HepG2 (cell line): ENCODE results near the gene LRRC45. TPM values are rescaled to one million over a fixed set of nuclear protein-coding genes. Genes with fewer than 3 reads are reported as not detected.

Source experiments
- AGO2 ChIP-seq: fragments of 200-400 bp; formaldehyde crosslinking; optimal IDR thresholded peaks from 2 replicates; pipeline ENCODE3; 2017; ENCODE audit warnings: mild to moderate bottlenecking, low read depth, low read length, moderate library complexity
- ARNTL ChIP-seq: sonication (generic); formaldehyde crosslinking; IDR thresholded peaks from 2 replicates; pipeline ENCODE4 v1.4.0; 2020; ENCODE audit warnings: mild to moderate bottlenecking, missing genetic modification reagents
- CBX5 ChIP-seq: sonication (generic); formaldehyde crosslinking; IDR thresholded peaks from 2 replicates; pipeline ENCODE4 v1.4.0; 2020; ENCODE audit warnings: missing genetic modification reagents, borderline replicate concordance
- CEBPG ChIP-seq: IDR thresholded peaks from 2 replicates; pipeline ENCODE4 v1.6.1; 2016
- DBP ChIP-seq: sonication (generic); formaldehyde crosslinking; IDR thresholded peaks from 2 replicates; pipeline ENCODE4 v1.4.0; 2020; ENCODE audit warnings: missing genetic modification reagents; ENCODE audit errors: not compliant biosample characterization
- ERF ChIP-seq: IDR thresholded peaks from 2 replicates; pipeline ENCODE4 v1.6.1; 2018; ENCODE audit warnings: missing biosample characterization, missing genetic modification reagents
- FLYWCH1 ChIP-seq: sonication (generic); formaldehyde crosslinking; IDR thresholded peaks from 2 replicates; pipeline ENCODE4 v1.8.1; 2023; ENCODE audit warnings: mild to moderate bottlenecking, missing genetic modification reagents
- FOXA3 ChIP-seq: IDR thresholded peaks from 2 replicates; pipeline ENCODE4 v1.6.1; 2016; ENCODE audit warnings: missing genetic modification reagents, missing compliant biosample characterization
- IKZF5 ChIP-seq: IDR thresholded peaks from 2 replicates; pipeline ENCODE4 v1.6.1; 2018; ENCODE audit warnings: missing genetic modification reagents, mild to moderate bottlenecking, missing compliant biosample characterization
- MEF2D ChIP-seq: sonication (generic); formaldehyde crosslinking; IDR thresholded peaks from 2 replicates; pipeline ENCODE4 v1.5.1; 2020; ENCODE audit warnings: mild to moderate bottlenecking, missing genetic modification reagents
- MIER3 ChIP-seq: IDR thresholded peaks from 2 replicates; pipeline ENCODE4 v1.6.1; 2016; ENCODE audit warnings: missing compliant biosample characterization, borderline replicate concordance
- MXD1 ChIP-seq: sonication (generic); formaldehyde crosslinking; IDR thresholded peaks from 2 replicates; pipeline ENCODE4 v1.4.0; 2020; ENCODE audit warnings: mild to moderate bottlenecking, missing genetic modification reagents
- NAIF1 ChIP-seq: sonication (generic); formaldehyde crosslinking; IDR thresholded peaks from 2 replicates; pipeline ENCODE4 v1.5.0; 2020; ENCODE audit warnings: mild to moderate bottlenecking, missing genetic modification reagents, borderline replicate concordance
- PITX1 ChIP-seq: sonication (generic); formaldehyde crosslinking; IDR thresholded peaks from 2 replicates; pipeline ENCODE4 v1.5.1; 2020; ENCODE audit warnings: mild to moderate bottlenecking, missing genetic modification reagents
- PPARG ChIP-seq: conservative IDR thresholded peaks from 2 replicates; pipeline ENCODE4 v1.6.1; 2016; ENCODE audit warnings: missing biosample characterization, missing genetic modification reagents
- RBM22 ChIP-seq: fragments of 200-400 bp; formaldehyde crosslinking; optimal IDR thresholded peaks from 2 replicates; pipeline ENCODE3; 2017; ENCODE audit warnings: mild to moderate bottlenecking, low read length, moderate library complexity
- SMAD3 ChIP-seq: sonication (generic); formaldehyde crosslinking; IDR thresholded peaks from 2 replicates; pipeline ENCODE4 v1.4.0; 2020; ENCODE audit warnings: missing genetic modification reagents
- SMC3 ChIP-seq: IDR thresholded peaks from 2 replicates; pipeline ENCODE4 v1.6.1; 2011; ENCODE audit warnings: low read length, improper control_type of control experiment
- THRA ChIP-seq: sonication (generic); formaldehyde crosslinking; IDR thresholded peaks from 2 replicates; pipeline ENCODE4 v1.4.0; 2020; ENCODE audit warnings: missing genetic modification reagents, borderline replicate concordance
- ZBTB4 ChIP-seq: sonication (generic); formaldehyde crosslinking; IDR thresholded peaks from 2 replicates; pipeline ENCODE4 v1.4.0; 2020; ENCODE audit warnings: missing genetic modification reagents, mild to moderate bottlenecking, borderline replicate concordance
- ZNF567 ChIP-seq: sonication (generic); formaldehyde crosslinking; IDR thresholded peaks from 2 replicates; pipeline ENCODE4 v1.8.1; 2023; ENCODE audit warnings: mild to moderate bottlenecking, missing genetic modification reagents, borderline replicate concordance
- ZNF703 ChIP-seq: sonication (generic); formaldehyde crosslinking; IDR thresholded peaks from 2 replicates; pipeline ENCODE4 v1.5.1; 2020; ENCODE audit warnings: missing genetic modification reagents, mild to moderate bottlenecking, moderate library complexity, borderline replicate concordance
- ZSCAN25 ChIP-seq: sonication (generic); formaldehyde crosslinking; IDR thresholded peaks from 2 replicates; pipeline ENCODE4 v1.8.0; 2022; ENCODE audit warnings: mild to moderate bottlenecking, missing genetic modification reagents
- polyA plus RNA-seq, 8 experiments: library from polyadenylated mRNA; depleted of rRNA in 3 of 8; stranded (reverse) in 7 of 8; unstranded in 1 of 8; fragments of >200 nt; fragmentation: Illumina TruSeq in 4 of 8; extraction: Trizol in 4 of 8; gene quantifications; 2 replicates each; pipeline versions ENCODE4 v1.2.1 to v1.2.3, GENCODE V29; 2011 to 2016; ENCODE audit warnings: low read depth in 4 of 8, missing spikeins in 1 of 8, mixed read lengths in 1 of 8; ENCODE audit not compliant: insufficient read depth in 1 of 8
- total RNA-seq, 5 experiments: library from RNA; depleted of rRNA; stranded (reverse); fragments of >200 nt; fragmentation: Illumina TruSeq; extraction: Trizol; gene quantifications; 2 replicates each; pipeline ENCODE4 v1.2.3, GENCODE V29; 2016; ENCODE audit warnings: low read depth in 1 of 5

The LRRC45 gene
- total and polyA plus RNA-seq, 2 of the 13 experiments (the other 11 are each of a cell fraction or from before 2014, with no cell fraction given), result 11.6 to 48.1 TPM

- peak; percentile 36 for TF ChIP-seq ZBTB4
- TF ChIP-seq PITX1 (CRISPR knock-in tag), result peak; percentile 71; the same call in 1 of the 2 replicates
- no peak for TF ChIP-seq MIER3 (CRISPR knock-in tag)
- TF ChIP-seq MEF2D (CRISPR knock-in tag), result peak; percentile 49; the same call in 1 of the 2 replicates
- TF ChIP-seq CBX5 (CRISPR knock-in tag), result peak; percentile 39; the same call in 1 of the 2 replicates
- TF ChIP-seq IKZF5 (CRISPR knock-in tag), result peak; percentile 38; the same call in 1 of the 2 replicates
- TF ChIP-seq DBP (CRISPR knock-in tag), result no peak
- TF ChIP-seq THRA (CRISPR knock-in tag), result 0 out of 2 replicates have a peak, but pooled peaks have one; percentile 22
- TF ChIP-seq FOXA3 (CRISPR knock-in tag), result 0 out of 2 replicates have a peak, but pooled peaks have one; percentile 39
- TF ChIP-seq PPARG (CRISPR knock-in tag), result no peak
- TF ChIP-seq RBM22, result peak; percentile 93
- no peak for TF ChIP-seq NAIF1 (CRISPR knock-in tag)
- TF ChIP-seq ZSCAN25 (CRISPR knock-in tag), result peak; percentile 67
- TF ChIP-seq AGO2, result peak; percentile 99
- no peak for TF ChIP-seq SMAD3 (CRISPR knock-in tag)
- TF ChIP-seq ARNTL (CRISPR knock-in tag), result no peak
- TF ChIP-seq CEBPG (CRISPR knock-in tag), result no peak
- TF ChIP-seq SMC3, result peak; percentile 26; the same call in 1 of the 2 replicates
- peak; percentile 68; the same call in 1 of the 2 replicates for TF ChIP-seq MXD1
- TF ChIP-seq ZNF703 (CRISPR knock-in tag), result no peak
- no peak for TF ChIP-seq ZNF567
- TF ChIP-seq ERF (CRISPR knock-in tag), result peak; percentile 66; the same call in 1 of the 2 replicates
- no peak for TF ChIP-seq FLYWCH1 (CRISPR knock-in tag)
Observed at GRCh38 chr17:82019690-82020571, 3.2 kb upstream of the LRRC45 start (continued).
